CD1c-positive myeloid dendritic cell (primary cell): Measurements from ENCODE around the gene FHIT.
"Not testable (repeated sequence)": the region's sequence is repeated elsewhere in the genome, so short reads cannot be mapped to it uniquely, and the experiment has no call there.

Experiments
- DNase-seq: peaks from one replicate; pipeline ENCODE4 v3.0.0-alpha.2; 2016; ENCODE audit errors: extremely low spot score

Gene FHIT

GRCh38 chr3:60573494-60573893 lies 677.8 kb downstream of the FHIT start:
- DNase-seq: no peak

- no peak for DNase-seq
Observed at GRCh38 chr3:60571511-60571910, 679.7 kb downstream of the FHIT start.

GRCh38 chr3:60557122-60557521 lies 694.1 kb downstream of the FHIT start:
- DNase-seq: no peak

- no peak for DNase-seq
Observed at GRCh38 chr3:60555686-60556354, 695.4 kb downstream of the FHIT start.

- DNase-seq: no peak
Observed at GRCh38 chr3:60553144-60553543, 698.1 kb downstream of the FHIT start.

GRCh38 chr3:60552581-60552980 lies 698.7 kb downstream of the FHIT start:
- DNase-seq: no peak

- DNase-seq: no peak
Observed at GRCh38 chr3:60551455-60552209, 699.6 kb downstream of the FHIT start.

GRCh38 chr3:60549863-60550262 lies 701.4 kb downstream of the FHIT start:
- no peak for DNase-seq

- DNase-seq: no peak
Observed at GRCh38 chr3:60542995-60543394, 708.3 kb downstream of the FHIT start.

GRCh38 chr3:60539394-60539793 lies 711.9 kb downstream of the FHIT start:
- DNase-seq: not testable (repeated sequence)

- no peak for DNase-seq
Observed at GRCh38 chr3:60536420-60536819, 714.8 kb downstream of the FHIT start.

GRCh38 chr3:60531759-60532158 lies 719.5 kb downstream of the FHIT start:
- no peak for DNase-seq

GRCh38 chr3:60528651-60529050 lies 722.6 kb downstream of the FHIT start:
- no peak for DNase-seq

GRCh38 chr3:60523536-60523935 lies 727.7 kb downstream of the FHIT start:
- no peak for DNase-seq

GRCh38 chr3:60517134-60517533 lies 734.1 kb downstream of the FHIT start:
- no peak for DNase-seq

- DNase-seq: no peak
Observed at GRCh38 chr3:60514866-60515265, 736.4 kb downstream of the FHIT start.

- DNase-seq: no peak
Observed at GRCh38 chr3:60514085-60514649, 737.1 kb downstream of the FHIT start.

- DNase-seq: no peak
Observed at GRCh38 chr3:60513241-60513640, 738.0 kb downstream of the FHIT start.

- no peak for DNase-seq
Observed at GRCh38 chr3:60512506-60512905, 738.7 kb downstream of the FHIT start.

- no peak for DNase-seq
Observed at GRCh38 chr3:60509471-60509870, 741.8 kb downstream of the FHIT start.

- DNase-seq: no peak
Observed at GRCh38 chr3:60504827-60505457, 746.3 kb downstream of the FHIT start.

GRCh38 chr3:60501314-60501713 lies 749.9 kb downstream of the FHIT start:
- DNase-seq: no peak

GRCh38 chr3:60497902-60498301 lies 753.4 kb downstream of the FHIT start:
- DNase-seq: no peak
